Progenitor cell of endocrine pancreas (in vitro differentiated cells): ENCODE results near the gene CDC42EP5. TPM values are rescaled to one million over a fixed set of nuclear protein-coding genes. Genes with fewer than 3 reads are reported as not detected.

ENCODE experiments used
- DNase-seq: peaks from one replicate; pipeline ENCODE4 v3.0.0; 2021; ENCODE audit warnings: low spot score; ENCODE audit not compliant: unreplicated experiment
- H3K27ac Mint-ChIP-seq: 2 replicates; pipeline ENCODE4 v1.8.0; 2021; ENCODE audit warnings: mild to moderate bottlenecking, moderate library complexity, mixed read lengths
- H3K27me3 Mint-ChIP-seq: 2 replicates; pipeline ENCODE4 v1.8.0; 2021; ENCODE audit warnings: mixed read lengths
- H3K36me3 Mint-ChIP-seq: 2 replicates; pipeline ENCODE4 v1.8.0; 2022; ENCODE audit warnings: mixed read lengths; ENCODE audit not compliant: insufficient read depth
- H3K4me1 Mint-ChIP-seq: 2 replicates; pipeline ENCODE4 v1.8.0; 2021; ENCODE audit warnings: low read depth, mixed read lengths
- H3K4me3 Mint-ChIP-seq: 2 replicates; pipeline ENCODE4 v1.8.0; 2021; ENCODE audit warnings: low read depth, mild to moderate bottlenecking, moderate library complexity, mixed read lengths
- H3K9me3 Mint-ChIP-seq: 2 replicates; pipeline ENCODE4 v1.8.0; 2021; ENCODE audit warnings: low read depth, mixed read lengths
- CTCF ChIP-seq: fragments of 200-600 bp; sonication (generic); IDR thresholded peaks from one replicate; pipeline ENCODE4 v1.5.0; 2021; ENCODE audit warnings: antibody characterized with exemption, mild to moderate bottlenecking; ENCODE audit not compliant: unreplicated experiment
- total RNA-seq: library from RNA; stranded (reverse); gene quantifications from 2 replicates; pipeline ENCODE4 v1.2.1, GENCODE V29; 2021

The CDC42EP5 gene
- total RNA-seq, 1 donor from 2014 or later = 2.1 TPM

- H3K27ac Mint-ChIP-seq = no peak overlapping the region
- no peak for DNase-seq
- peak overlapping the region; percentile 24 for H3K4me3 Mint-ChIP-seq
- peak; percentile 20 for TF ChIP-seq CTCF
- peaks cover 19% of the 10 kb centered on the region for H3K36me3 Mint-ChIP-seq
- peaks cover 20% of the 10 kb centered on the region for H3K27me3 Mint-ChIP-seq
- peaks cover 7% of the 10 kb centered on the region for H3K4me1 Mint-ChIP-seq
- no peaks in the 10 kb centered on the region for H3K9me3 Mint-ChIP-seq
Observed at GRCh38 chr19:54462655-54463530, 10.2 kb downstream of the CDC42EP5 start.

GRCh38 chr19:54462047-54462654 lies 10.9 kb downstream of the CDC42EP5 start:
- no peak overlapping the region for H3K4me3 Mint-ChIP-seq
- peaks cover 19% of the 10 kb centered on the region for H3K36me3 Mint-ChIP-seq
- DNase-seq = no peak
- TF ChIP-seq CTCF = no peak
- peaks cover 18% of the 10 kb centered on the region for H3K27me3 Mint-ChIP-seq
- no peaks in the 10 kb centered on the region for H3K9me3 Mint-ChIP-seq
- H3K27ac Mint-ChIP-seq = no peak overlapping the region
- H3K4me1 Mint-ChIP-seq = peaks cover 7% of the 10 kb centered on the region

GRCh38 chr19:54461613-54462012 lies 11.5 kb downstream of the CDC42EP5 start:
- H3K27ac Mint-ChIP-seq = no peak overlapping the region
- TF ChIP-seq CTCF = no peak
- H3K4me1 Mint-ChIP-seq = peaks cover 7% of the 10 kb centered on the region
- H3K9me3 Mint-ChIP-seq = no peaks in the 10 kb centered on the region
- H3K36me3 Mint-ChIP-seq = peaks cover 19% of the 10 kb centered on the region
- H3K4me3 Mint-ChIP-seq = no peak overlapping the region
- H3K27me3 Mint-ChIP-seq = peaks cover 18% of the 10 kb centered on the region
- DNase-seq = no peak

GRCh38 chr19:54461210-54461609 lies 11.9 kb downstream of the CDC42EP5 start:
- Mint-ChIP-seq H3K9me3 (no peaks in the 10 kb centered on the region), H3K36me3 (peaks cover 19% of the 10 kb centered on the region), H3K27me3 (peaks cover 14% of the 10 kb centered on the region), H3K27ac (no peak overlapping the region), H3K4me1 (peaks cover 7% of the 10 kb centered on the region), H3K4me3 (no peak overlapping the region)
- TF ChIP-seq CTCF = no peak
- DNase-seq = no peak

GRCh38 chr19:54460230-54461005 lies 12.7 kb downstream of the CDC42EP5 start:
- Mint-ChIP-seq H3K9me3 (no peaks in the 10 kb centered on the region), H3K27me3 (peaks cover 8% of the 10 kb centered on the region), H3K4me3 (no peak overlapping the region), H3K36me3 (peaks cover 19% of the 10 kb centered on the region), H3K27ac (no peak overlapping the region), H3K4me1 (peaks cover 7% of the 10 kb centered on the region)
- no peak for DNase-seq
- TF ChIP-seq CTCF = no peak
